Endodermal cell (in vitro differentiated cells): Measurements from ENCODE around the gene CYBC1. TPM values are rescaled to one million over a fixed set of nuclear protein-coding genes. Genes with fewer than 3 reads are reported as not detected.

ENCODE experiments used
- DNase-seq: peaks from one replicate; pipeline ENCODE4 v3.0.0-alpha.2; 2017
- H3K27ac ChIP-seq: 2 replicates; pipeline ENCODE4 v1.5.1; 2013; ENCODE audit warnings: mild to moderate bottlenecking, low read depth, low read length, moderate library complexity
- H3K27me3 ChIP-seq: 2 replicates; pipeline ENCODE4 v1.6.1; 2013; ENCODE audit warnings: mild to moderate bottlenecking, low read length, moderate library complexity; ENCODE audit not compliant: insufficient read depth, control insufficient read depth, poor library complexity, severe bottlenecking
- H3K36me3 ChIP-seq: 2 replicates; pipeline ENCODE4 v1.7.0; 2013; ENCODE audit warnings: mild to moderate bottlenecking, low read length, moderate library complexity; ENCODE audit not compliant: control insufficient read depth, insufficient read depth
- H3K4me1 ChIP-seq: one replicate; pipeline ENCODE4 v1.7.0; 2013; ENCODE audit warnings: low read length; ENCODE audit not compliant: control insufficient read depth, insufficient read depth
- H3K4me3 ChIP-seq: 2 replicates; pipeline ENCODE4 v1.5.1; 2013; ENCODE audit warnings: mild to moderate bottlenecking, low read length, moderate library complexity
- H3K9ac ChIP-seq: 2 replicates; pipeline ENCODE4 v1.6.1; 2013; ENCODE audit warnings: mild to moderate bottlenecking, low read length, moderate library complexity; ENCODE audit not compliant: poor library complexity, severe bottlenecking; ENCODE audit errors: extremely low read depth
- H3K9me3 ChIP-seq: 2 replicates; pipeline ENCODE4 v1.6.1; 2013; ENCODE audit warnings: mild to moderate bottlenecking, low read length, moderate library complexity; ENCODE audit not compliant: control insufficient read depth
- H3K27ac Mint-ChIP-seq: 2 replicates; pipeline ENCODE4 v1.8.0; 2020; ENCODE audit warnings: mixed read lengths
- H3K27me3 Mint-ChIP-seq: 2 replicates; pipeline ENCODE4 v1.8.0; 2021; ENCODE audit warnings: mild to moderate bottlenecking, mixed read lengths; ENCODE audit not compliant: insufficient read depth
- H3K36me3 Mint-ChIP-seq: 2 replicates; pipeline ENCODE4 v1.8.0; 2020; ENCODE audit warnings: low read depth, mixed read lengths
- H3K4me1 Mint-ChIP-seq: 2 replicates; pipeline ENCODE4 v1.8.0; 2020; ENCODE audit warnings: mixed read lengths
- H3K4me3 Mint-ChIP-seq: 2 replicates; pipeline ENCODE4 v1.8.0; 2020; ENCODE audit warnings: mild to moderate bottlenecking, moderate library complexity, mixed read lengths
- H3K9me3 Mint-ChIP-seq: 2 replicates; pipeline ENCODE4 v1.8.0; 2020; ENCODE audit warnings: mild to moderate bottlenecking, mixed read lengths
- WGBS, 2 experiments: methylation state at CpG; one replicate each; pipeline versions ENCODE4 v1.1.5 to v1.1.7; 2013; ENCODE audit warnings: missing lambda C conversion rate in 2 of 2, mixed read lengths in 1 of 2; ENCODE audit not compliant: insufficient coverage in 1 of 2, insufficient read length in 1 of 2; 5-methylcytosine and 5-hydroxymethylcytosine counted together
- total RNA-seq, 2 donors: library from RNA; stranded (reverse); fragmentation: NEBNext Ultra II Directional in 1 of 2; extraction: Animal tissue kit (Norgen Biotek cat#: 25700) in 1 of 2; gene quantifications; 2 replicates in 1 of 2; 3 replicates in 1 of 2; pipeline ENCODE4 v1.2.1, GENCODE V29; 2021
- TF ChIP-seq, protein P1 (sequence below): fragments of 200-600 bp; sonication (generic); conservative IDR thresholded peaks from 2 replicates; pipeline ENCODE4 v1.5.0; 2021; ENCODE audit warnings: antibody characterized with exemption, mild to moderate bottlenecking

The CYBC1 gene
- total RNA-seq, 2 donors from 2014 or later, result 71.2 to 88.5 TPM

DNA sequence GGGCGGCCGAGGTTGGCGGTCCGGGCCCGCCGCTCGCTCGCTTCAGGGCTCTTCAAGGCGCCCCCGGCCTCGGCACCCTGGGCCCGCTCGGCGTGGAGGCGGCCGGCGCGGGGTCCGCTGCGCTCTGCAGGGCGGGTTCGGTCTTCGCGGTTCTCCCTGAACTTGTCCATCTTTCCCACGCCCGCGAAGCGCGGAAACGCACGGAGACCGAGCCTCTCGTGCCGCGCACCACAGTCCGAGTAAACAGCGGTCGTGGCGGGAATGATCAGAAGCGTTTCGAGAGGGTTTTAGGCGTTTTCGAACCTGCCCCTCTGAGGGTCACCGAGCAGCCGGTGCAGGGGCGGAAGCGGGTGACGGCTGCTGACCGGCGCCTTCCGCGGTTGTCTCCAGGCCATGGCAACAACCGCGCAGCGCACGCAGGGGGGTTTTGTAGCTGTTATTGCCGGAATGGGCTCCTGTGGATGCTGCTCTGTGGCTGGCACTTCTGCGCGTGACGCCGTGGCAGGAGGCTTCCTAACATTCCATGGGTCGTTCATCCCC, 8.4 kb upstream of the CYBC1 start:
- peaks cover 19% of the 10 kb centered on the region for H3K36me3 ChIP-seq
- peak overlapping the region; percentile 85 for H3K4me3 Mint-ChIP-seq
- TF ChIP-seq, protein P1, sequence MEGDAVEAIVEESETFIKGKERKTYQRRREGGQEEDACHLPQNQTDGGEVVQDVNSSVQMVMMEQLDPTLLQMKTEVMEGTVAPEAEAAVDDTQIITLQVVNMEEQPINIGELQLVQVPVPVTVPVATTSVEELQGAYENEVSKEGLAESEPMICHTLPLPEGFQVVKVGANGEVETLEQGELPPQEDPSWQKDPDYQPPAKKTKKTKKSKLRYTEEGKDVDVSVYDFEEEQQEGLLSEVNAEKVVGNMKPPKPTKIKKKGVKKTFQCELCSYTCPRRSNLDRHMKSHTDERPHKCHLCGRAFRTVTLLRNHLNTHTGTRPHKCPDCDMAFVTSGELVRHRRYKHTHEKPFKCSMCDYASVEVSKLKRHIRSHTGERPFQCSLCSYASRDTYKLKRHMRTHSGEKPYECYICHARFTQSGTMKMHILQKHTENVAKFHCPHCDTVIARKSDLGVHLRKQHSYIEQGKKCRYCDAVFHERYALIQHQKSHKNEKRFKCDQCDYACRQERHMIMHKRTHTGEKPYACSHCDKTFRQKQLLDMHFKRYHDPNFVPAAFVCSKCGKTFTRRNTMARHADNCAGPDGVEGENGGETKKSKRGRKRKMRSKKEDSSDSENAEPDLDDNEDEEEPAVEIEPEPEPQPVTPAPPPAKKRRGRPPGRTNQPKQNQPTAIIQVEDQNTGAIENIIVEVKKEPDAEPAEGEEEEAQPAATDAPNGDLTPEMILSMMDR, result no peak
- 0 to 1% methylated on average over 50 to 62 of the region's 62 CpGs for WGBS, 2 experiments
- peaks cover 4% of the 10 kb centered on the region for H3K9me3 ChIP-seq
- peak; percentile 76 for DNase-seq
- peaks cover 4% of the 10 kb centered on the region for H3K4me1 ChIP-seq
- H3K4me3 ChIP-seq, result peak overlapping the region; percentile 86
- H3K9me3 Mint-ChIP-seq, result peaks cover 21% of the 10 kb centered on the region
- H3K36me3 Mint-ChIP-seq, result peaks cover 29% of the 10 kb centered on the region
- peak overlapping the region; percentile 90 for H3K27ac Mint-ChIP-seq
- H3K27me3 ChIP-seq, result no peaks in the 10 kb centered on the region
- peaks cover 5% of the 10 kb centered on the region for H3K4me1 Mint-ChIP-seq
- peak overlapping the region; percentile 100 for H3K27ac ChIP-seq
- peak overlapping the region; percentile 75 for H3K9ac ChIP-seq
- no peaks in the 10 kb centered on the region for H3K27me3 Mint-ChIP-seq

DNA sequence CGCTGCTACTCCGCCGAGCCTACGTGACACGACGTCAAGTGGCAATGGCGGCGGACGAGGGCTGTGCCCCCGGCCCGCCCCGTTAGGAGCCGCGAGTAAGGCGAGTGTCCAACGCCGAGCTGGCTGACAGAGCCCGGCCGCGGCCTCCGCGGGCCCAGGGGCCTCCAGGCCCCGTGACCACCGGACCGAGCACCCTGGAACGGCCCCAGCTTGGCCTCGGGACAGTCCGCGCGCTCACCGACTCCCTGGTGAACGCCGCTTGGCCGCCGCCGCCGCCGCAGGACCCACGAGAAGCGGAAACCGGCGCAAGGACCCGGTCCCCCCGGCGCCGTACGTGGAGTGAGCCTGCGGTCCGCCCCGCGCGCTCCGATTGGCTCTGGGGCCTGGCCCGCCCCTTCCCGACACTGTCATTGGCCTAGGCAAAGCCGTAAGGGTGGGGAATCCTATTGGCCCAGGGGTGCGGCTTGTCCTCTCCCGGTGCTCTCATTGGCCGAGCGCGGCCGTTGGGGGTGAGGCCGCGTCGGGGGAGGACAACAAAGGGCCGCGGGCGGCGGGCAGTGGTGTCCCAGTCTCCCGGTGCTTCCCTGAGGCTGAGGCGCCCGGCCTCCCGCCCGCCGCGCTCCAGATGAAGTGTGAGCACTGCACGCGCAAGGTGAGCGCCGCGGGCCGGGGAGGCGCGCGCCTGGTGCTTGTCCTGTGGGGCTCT, 7.8 kb upstream of the CYBC1 start, which contains the start of gene NARF:
NARF (plus strand) TSS at position 563 of the 706 bp plus-strand sequence; CDS start at position 626, 63 bp downstream.
- H3K4me3 ChIP-seq, result peak within 1 kb of the TSS; percentile 86
- Mint-ChIP-seq H3K4me3 (peak within 1 kb of the TSS; percentile 85), H3K27me3 (no peaks in the 10 kb centered on the region), H3K27ac (peak within 1 kb of the TSS; percentile 90), H3K4me1 (peaks cover 5% of the 10 kb centered on the region), H3K36me3 (peaks cover 26% of the 10 kb centered on the region), H3K9me3 (peaks cover 27% of the 10 kb centered on the region)
- H3K9me3 ChIP-seq, result peaks cover 4% of the 10 kb centered on the region
- peak within 1 kb of the TSS; percentile 90 for H3K9ac ChIP-seq
- H3K27ac ChIP-seq, result peak within 1 kb of the TSS; percentile 100
- TF ChIP-seq, protein P1, result no peak
- peaks cover 4% of the 10 kb centered on the region for H3K4me1 ChIP-seq
- no peaks in the 10 kb centered on the region for H3K27me3 ChIP-seq
- H3K36me3 ChIP-seq, result peaks cover 14% of the 10 kb centered on the region
- peak; percentile 100 for DNase-seq
- WGBS, 2 experiments, result 0 to 1% methylated on average over 42 to 85 of the region's 85 CpGs

DNA sequence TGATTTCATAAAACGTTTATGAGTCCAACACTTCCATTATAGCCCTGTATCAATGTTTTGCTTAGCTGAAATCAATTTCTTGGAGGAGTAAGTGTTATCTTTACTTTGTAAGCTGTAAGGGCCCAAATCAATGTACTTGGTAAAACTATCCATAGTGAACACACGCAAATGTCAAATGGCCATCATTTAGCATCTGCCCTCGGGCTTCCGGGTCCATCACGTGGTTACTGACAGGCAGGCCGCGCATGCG, 7.3 kb upstream of the CYBC1 start:
- Histone ChIP-seq H3K9ac (peak overlapping the region; percentile 90), H3K27me3 (no peaks in the 10 kb centered on the region), H3K4me1 (peaks cover 4% of the 10 kb centered on the region), H3K36me3 (peaks cover 14% of the 10 kb centered on the region), H3K9me3 (peaks cover 4% of the 10 kb centered on the region), H3K4me3 (peak overlapping the region; percentile 86), H3K27ac (peak overlapping the region; percentile 100)
- Mint-ChIP-seq H3K27ac (peak overlapping the region; percentile 87), H3K9me3 (peaks cover 32% of the 10 kb centered on the region), H3K4me1 (peaks cover 5% of the 10 kb centered on the region), H3K36me3 (peaks cover 22% of the 10 kb centered on the region), H3K27me3 (no peaks in the 10 kb centered on the region), H3K4me3 (peak overlapping the region; percentile 85)
- TF ChIP-seq, protein P1, result no peak
- WGBS, 2 experiments, result 1 to 3% methylated on average over 8 of the region's 8 CpGs
- DNase-seq, result no peak
